HEK293T (cell line): ENCODE results near the gene ACVR1B.

Experiments
- BHLHE40 ChIP-seq: fragments of 450-650 bp; IDR thresholded peaks from 2 replicates; pipeline ENCODE4 v1.6.1; 2016; ENCODE audit warnings: mild to moderate bottlenecking, moderate library complexity, borderline replicate concordance
- FOXA1 ChIP-seq: fragments of 450-650 bp; IDR thresholded peaks from 2 replicates; pipeline ENCODE4 v1.6.1; 2016; ENCODE audit warnings: mild to moderate bottlenecking
- FOXM1 ChIP-seq: fragments of 450-650 bp; IDR thresholded peaks from 2 replicates; pipeline ENCODE4 v1.6.1; 2017; ENCODE audit warnings: mild to moderate bottlenecking, borderline replicate concordance
- HDGF ChIP-seq: fragments of 450-650 bp; IDR thresholded peaks from 2 replicates; pipeline ENCODE4 v1.6.1; 2017; ENCODE audit warnings: antibody characterized with exemption, borderline replicate concordance
- LEF1 ChIP-seq: fragments of 450-650 bp; IDR thresholded peaks from 2 replicates; pipeline ENCODE4 v1.6.1; 2017; ENCODE audit warnings: mild to moderate bottlenecking, borderline replicate concordance
- SP1 ChIP-seq: fragments of 450-650 bp; IDR thresholded peaks from 2 replicates; pipeline ENCODE4 v1.6.1; 2017
- SUZ12 ChIP-seq: fragments of 450-650 bp; IDR thresholded peaks from 2 replicates; pipeline ENCODE4 v1.6.1; 2016; ENCODE audit warnings: mild to moderate bottlenecking
- TF ChIP-seq, protein P1 (sequence below): fragments of 450-650 bp; IDR thresholded peaks from 2 replicates; pipeline ENCODE4 v1.6.1; 2016

DNA sequence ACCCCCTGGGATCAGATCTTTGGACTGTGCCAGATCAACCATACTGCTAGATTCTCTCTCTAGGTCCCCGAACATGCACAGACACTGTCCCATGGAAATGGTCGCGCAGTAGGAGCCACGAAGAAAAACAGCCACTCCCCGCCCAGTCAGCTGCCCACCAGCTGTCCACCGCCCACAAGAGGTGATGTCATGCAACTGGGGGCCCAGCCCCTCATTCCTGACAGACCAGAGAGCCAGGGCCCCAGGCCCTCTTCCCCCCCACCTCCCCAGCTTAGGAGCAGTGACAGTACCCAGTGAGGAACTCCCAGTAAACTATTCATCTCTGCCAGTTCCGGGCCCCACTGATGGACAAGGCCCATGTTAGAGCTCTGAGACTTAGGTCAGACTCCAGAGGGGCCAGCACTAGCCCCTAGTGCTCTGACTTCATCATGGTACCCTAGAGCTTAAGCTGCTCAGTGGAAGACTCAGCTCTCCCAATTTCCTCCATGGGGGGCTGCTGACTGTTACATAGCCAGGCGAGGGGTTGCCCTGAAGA lies 51.6 kb downstream of the ACVR1B start:
- no peak for TF ChIP-seq FOXA1
- TF ChIP-seq BHLHE40 = no peak
- TF ChIP-seq SP1 = no peak
- no peak for TF ChIP-seq SUZ12
- TF ChIP-seq HDGF = no peak
- TF ChIP-seq, protein P1, sequence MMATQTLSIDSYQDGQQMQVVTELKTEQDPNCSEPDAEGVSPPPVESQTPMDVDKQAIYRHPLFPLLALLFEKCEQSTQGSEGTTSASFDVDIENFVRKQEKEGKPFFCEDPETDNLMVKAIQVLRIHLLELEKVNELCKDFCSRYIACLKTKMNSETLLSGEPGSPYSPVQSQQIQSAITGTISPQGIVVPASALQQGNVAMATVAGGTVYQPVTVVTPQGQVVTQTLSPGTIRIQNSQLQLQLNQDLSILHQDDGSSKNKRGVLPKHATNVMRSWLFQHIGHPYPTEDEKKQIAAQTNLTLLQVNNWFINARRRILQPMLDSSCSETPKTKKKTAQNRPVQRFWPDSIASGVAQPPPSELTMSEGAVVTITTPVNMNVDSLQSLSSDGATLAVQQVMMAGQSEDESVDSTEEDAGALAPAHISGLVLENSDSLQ = no peak
- TF ChIP-seq LEF1 = no peak
- no peak for TF ChIP-seq FOXM1
